ENCODE data around the gene PHF13. TPM values are rescaled to one million over a fixed set of nuclear protein-coding genes. Genes with fewer than 3 reads are reported as not detected.
A peak's percentile ranks its signal among the peaks of the same experiment; 100 is the strongest.

The PHF13 gene
- total RNA-seq, 4 donors from 2014 or later, result 19.8 to 22.8 (median 20.5) TPM

GRCh38 chr1:6581561-6582305 is 31.8 kb upstream of the PHF13 start:
- H3K4me3 ChIP-seq, result no peak overlapping the region
- ATAC-seq, result no peak
- H3K9me3 ChIP-seq, result no peaks in the 10 kb centered on the region
- peaks cover 0 to 52% (median 16%) of the 10 kb centered on the region in 3 donors for H3K4me1 ChIP-seq
- peaks cover 0 to 8% of the 10 kb centered on the region in 2 donors for H3K36me3 ChIP-seq
- no peak for TF ChIP-seq POLR2AphosphoS5 (IDR thresholded peaks at IDR 0.05)
- TF ChIP-seq CTCF (IDR thresholded peaks at IDR 0.05), result no peak
- TF ChIP-seq EP300 (IDR thresholded peaks at IDR 0.05), result no peak
- TF ChIP-seq POLR2A (IDR thresholded peaks at IDR 0.05), result no peak
- no peaks in the 10 kb centered on the region for H3K27me3 ChIP-seq
- 60 to 85% methylated on average over 4 of the region's 10 CpGs for WGBS, 2 donors (ENCODE audit: low coverage in 1 of 2)
- H3K27ac ChIP-seq, result peak overlapping the region in 3 of 4 donors; percentile 96 to 97 (median 97)

- no peak overlapping the region for H3K4me3 ChIP-seq
- peaks cover 0 to 14% of the 10 kb centered on the region in 2 donors for H3K36me3 ChIP-seq
- no peak for TF ChIP-seq POLR2AphosphoS5 (IDR thresholded peaks at IDR 0.05)
- no peak for TF ChIP-seq POLR2A (IDR thresholded peaks at IDR 0.05)
- no peak for TF ChIP-seq CTCF (IDR thresholded peaks at IDR 0.05)
- no peak for TF ChIP-seq EP300 (IDR thresholded peaks at IDR 0.05)
- peaks cover 0 to 59% (median 22%) of the 10 kb centered on the region in 3 donors for H3K4me1 ChIP-seq
- H3K27me3 ChIP-seq, result no peaks in the 10 kb centered on the region
- H3K9me3 ChIP-seq, result no peaks in the 10 kb centered on the region
- no peak for ATAC-seq
- whole genome bisulfite sequencing, 2 donors (ENCODE audit: low coverage in 1 of 2), result no CpG with 5 or more reads among the region's 1 CpG
- H3K27ac ChIP-seq, result peak overlapping the region in 3 of 4 donors; percentile 96 to 97 (median 97)
These were observed 31.2 kb upstream of the PHF13 start for GRCh38 chr1:6582370-6582769.

- Histone ChIP-seq H3K9me3 (no peaks in the 10 kb centered on the region), H3K4me3 (no peak overlapping the region), H3K36me3 (peaks cover 0 to 35% of the 10 kb centered on the region in 2 donors), H3K4me1 (peaks cover 0 to 68% (median 28%) of the 10 kb centered on the region in 3 donors), H3K27me3 (no peaks in the 10 kb centered on the region), H3K27ac (no peak overlapping the region)
- 56 to 72% methylated on average over 2 to 12 of the region's 21 CpGs for WGBS, 2 donors (ENCODE audit: low coverage in 1 of 2)
- TF ChIP-seq EP300 (IDR thresholded peaks at IDR 0.05) (no peak), CTCF (IDR thresholded peaks at IDR 0.05) (peak in 2 of 4 experiments; percentile 16 to 20), POLR2AphosphoS5 (IDR thresholded peaks at IDR 0.05) (peak; percentile 16)
- ATAC-seq, result no peak
These were observed 29.1 kb upstream of the PHF13 start for GRCh38 chr1:6584126-6585080.

- no peak for ATAC-seq
- Histone ChIP-seq H3K4me3 (no peak overlapping the region), H3K4me1 (peaks cover 0 to 73% (median 28%) of the 10 kb centered on the region in 3 donors), H3K27ac (peak overlapping the region in 1 of 4 donors; percentile 59), H3K36me3 (peaks cover 0 to 43% of the 10 kb centered on the region in 2 donors), H3K9me3 (no peaks in the 10 kb centered on the region), H3K27me3 (no peaks in the 10 kb centered on the region)
- 78 to 85% methylated on average over 5 to 9 of the region's 12 CpGs for WGBS, 2 donors (ENCODE audit: low coverage in 1 of 2)
- no peak for TF ChIP-seq POLR2A (IDR thresholded peaks at IDR 0.05)
- TF ChIP-seq CTCF (IDR thresholded peaks at IDR 0.05), result no peak
- TF ChIP-seq POLR2AphosphoS5 (IDR thresholded peaks at IDR 0.05), result no peak
- no peak for TF ChIP-seq EP300 (IDR thresholded peaks at IDR 0.05)
These were observed 28.3 kb upstream of the PHF13 start for GRCh38 chr1:6585081-6585722.

Data from gastroesophageal sphincter (tissue), 4 donors.